ENCODE data around the gene ARHGAP28. TPM values are rescaled to one million over a fixed set of nuclear protein-coding genes. Genes with fewer than 3 reads are reported as not detected.

Gene ARHGAP28
- total RNA-seq, 1 donor from 2014 or later, result 161 TPM

DNA sequence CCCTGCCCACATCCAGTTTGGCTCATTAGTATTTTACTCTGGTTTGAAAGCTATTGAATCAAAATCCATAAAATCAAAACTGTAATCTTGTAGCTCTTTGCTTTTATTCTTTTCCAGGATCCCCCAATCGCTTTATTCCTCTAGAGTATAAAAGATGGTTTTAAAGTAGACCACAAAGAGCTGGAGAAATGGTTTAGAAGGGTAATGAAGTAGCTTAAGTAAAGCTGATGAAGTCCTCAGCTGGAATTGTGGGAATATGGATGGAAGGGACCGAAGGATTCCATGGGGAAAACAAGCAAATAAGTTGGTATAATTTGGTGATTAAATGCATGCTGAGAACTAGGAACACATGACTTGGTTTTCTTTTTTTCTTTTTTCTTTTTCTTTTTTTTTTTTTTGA is 12.3 kb downstream of the ARHGAP28 start:
- peaks cover 74% of the 10 kb centered on the region for H3K4me1 Mint-ChIP-seq
- H3K27me3 Mint-ChIP-seq (ENCODE audit: low read depth), result no peaks in the 10 kb centered on the region
- DNase-seq (ENCODE audit: low spot score in 2 of 2, unreplicated experiment in 2 of 2), result no peak
- TF ChIP-seq, protein P1, sequence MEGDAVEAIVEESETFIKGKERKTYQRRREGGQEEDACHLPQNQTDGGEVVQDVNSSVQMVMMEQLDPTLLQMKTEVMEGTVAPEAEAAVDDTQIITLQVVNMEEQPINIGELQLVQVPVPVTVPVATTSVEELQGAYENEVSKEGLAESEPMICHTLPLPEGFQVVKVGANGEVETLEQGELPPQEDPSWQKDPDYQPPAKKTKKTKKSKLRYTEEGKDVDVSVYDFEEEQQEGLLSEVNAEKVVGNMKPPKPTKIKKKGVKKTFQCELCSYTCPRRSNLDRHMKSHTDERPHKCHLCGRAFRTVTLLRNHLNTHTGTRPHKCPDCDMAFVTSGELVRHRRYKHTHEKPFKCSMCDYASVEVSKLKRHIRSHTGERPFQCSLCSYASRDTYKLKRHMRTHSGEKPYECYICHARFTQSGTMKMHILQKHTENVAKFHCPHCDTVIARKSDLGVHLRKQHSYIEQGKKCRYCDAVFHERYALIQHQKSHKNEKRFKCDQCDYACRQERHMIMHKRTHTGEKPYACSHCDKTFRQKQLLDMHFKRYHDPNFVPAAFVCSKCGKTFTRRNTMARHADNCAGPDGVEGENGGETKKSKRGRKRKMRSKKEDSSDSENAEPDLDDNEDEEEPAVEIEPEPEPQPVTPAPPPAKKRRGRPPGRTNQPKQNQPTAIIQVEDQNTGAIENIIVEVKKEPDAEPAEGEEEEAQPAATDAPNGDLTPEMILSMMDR (IDR thresholded peaks at IDR 0.05; ENCODE audit: unreplicated experiment), result no peak
- H3K9me3 Mint-ChIP-seq, result no peaks in the 10 kb centered on the region
- peaks cover 5% of the 10 kb centered on the region for H3K36me3 Mint-ChIP-seq
- peak overlapping the region; percentile 96 for H3K27ac Mint-ChIP-seq
- H3K4me3 Mint-ChIP-seq, result no peak overlapping the region

DNA sequence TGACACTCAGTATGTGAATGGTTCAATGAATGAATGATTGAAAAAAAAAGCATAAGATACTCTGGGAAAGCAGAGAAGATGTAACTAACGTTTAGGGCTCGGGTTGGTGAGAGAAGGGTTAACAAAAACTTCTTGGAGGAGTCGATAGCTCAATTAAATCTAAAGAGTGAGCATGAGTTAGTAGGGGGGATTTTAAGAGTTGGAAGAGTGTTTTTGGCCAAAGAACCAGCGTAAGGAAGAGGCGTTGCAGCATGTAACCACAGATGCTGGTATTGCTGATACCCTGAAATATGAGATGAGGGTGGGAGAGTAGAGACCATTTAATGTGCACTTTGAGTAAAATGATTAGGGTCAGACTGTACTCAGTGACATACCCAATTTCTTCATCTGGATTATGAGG is 14.5 kb downstream of the ARHGAP28 start:
- Mint-ChIP-seq H3K27ac (peak overlapping the region; percentile 44), H3K4me3 (no peak overlapping the region), H3K9me3 (peaks cover 7% of the 10 kb centered on the region), H3K27me3 (ENCODE audit: low read depth) (no peaks in the 10 kb centered on the region), H3K36me3 (peaks cover 18% of the 10 kb centered on the region), H3K4me1 (peaks cover 67% of the 10 kb centered on the region)
- TF ChIP-seq, protein P1 (IDR thresholded peaks at IDR 0.05; ENCODE audit: unreplicated experiment), result no peak
- no peak for DNase-seq (ENCODE audit: low spot score in 2 of 2, unreplicated experiment in 2 of 2)

DNA sequence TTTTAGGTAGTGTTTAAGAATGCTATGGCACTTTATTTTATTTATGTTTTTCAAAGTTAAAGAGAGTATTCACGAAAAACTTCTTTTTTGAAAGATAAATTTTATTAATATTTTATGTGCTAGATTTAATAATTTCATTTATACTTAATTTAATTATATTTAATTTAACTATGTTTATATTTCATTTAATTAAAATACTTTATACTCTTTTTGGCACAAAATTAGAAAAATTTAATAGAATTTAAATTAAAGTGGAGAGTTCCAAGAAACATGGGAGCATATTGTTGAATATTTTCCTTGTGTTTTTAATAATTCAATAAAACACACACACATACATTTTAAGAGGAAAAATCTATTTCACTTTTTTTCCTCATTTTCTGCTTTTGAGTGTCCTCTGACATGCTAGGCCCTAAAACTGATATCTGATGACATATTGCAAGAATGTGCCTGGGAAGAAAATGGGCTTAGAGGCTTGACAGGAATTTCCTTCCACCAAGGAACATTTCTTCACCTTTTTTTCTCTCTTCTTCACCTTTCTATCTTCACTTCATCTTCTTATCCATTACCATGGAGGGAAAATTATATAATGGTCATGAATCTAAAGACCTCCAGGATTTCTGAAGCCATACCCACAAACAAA is 15.4 kb downstream of the ARHGAP28 start:
- no peak for DNase-seq (ENCODE audit: low spot score in 2 of 2, unreplicated experiment in 2 of 2)
- H3K9me3 Mint-ChIP-seq, result peaks cover 12% of the 10 kb centered on the region
- H3K4me1 Mint-ChIP-seq, result peaks cover 66% of the 10 kb centered on the region
- H3K27me3 Mint-ChIP-seq (ENCODE audit: low read depth), result no peaks in the 10 kb centered on the region
- peaks cover 24% of the 10 kb centered on the region for H3K36me3 Mint-ChIP-seq
- TF ChIP-seq, protein P1 (IDR thresholded peaks at IDR 0.05; ENCODE audit: unreplicated experiment), result no peak
- peak overlapping the region; percentile 1 for H3K27ac Mint-ChIP-seq
- no peak overlapping the region for H3K4me3 Mint-ChIP-seq

DNA sequence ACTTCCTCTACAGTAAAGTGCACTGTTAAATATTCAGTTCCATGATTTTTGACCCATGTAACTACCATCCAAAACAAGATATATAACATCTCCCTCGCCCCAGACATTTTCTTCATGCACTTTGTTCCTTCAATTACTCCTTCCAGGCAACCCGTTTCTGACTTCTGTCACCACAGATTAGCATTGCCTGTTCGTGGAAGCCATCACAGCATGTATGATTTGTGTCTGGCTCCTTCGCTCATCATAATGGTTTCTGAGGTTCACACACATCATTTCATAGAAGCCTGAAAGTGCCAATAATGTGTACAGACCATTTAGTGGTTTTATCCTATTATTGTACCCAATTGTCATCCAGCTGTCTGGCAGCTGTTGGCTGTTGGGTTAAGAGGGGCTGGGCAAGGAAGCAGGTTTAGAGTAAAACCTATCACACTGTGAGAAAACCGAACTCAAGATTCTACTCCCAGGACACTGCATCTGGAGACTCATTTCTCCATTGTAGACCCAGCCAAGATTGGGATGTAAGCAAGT is 16.1 kb downstream of the ARHGAP28 start:
- H3K9me3 Mint-ChIP-seq, result peaks cover 17% of the 10 kb centered on the region
- peak overlapping the region; percentile 1 for H3K27ac Mint-ChIP-seq
- no peak overlapping the region for H3K4me3 Mint-ChIP-seq
- TF ChIP-seq, protein P1 (IDR thresholded peaks at IDR 0.05; ENCODE audit: unreplicated experiment), result no peak
- DNase-seq (ENCODE audit: low spot score in 2 of 2, unreplicated experiment in 2 of 2), result no peak
- no peaks in the 10 kb centered on the region for H3K27me3 Mint-ChIP-seq (ENCODE audit: low read depth)
- peaks cover 60% of the 10 kb centered on the region for H3K4me1 Mint-ChIP-seq
- H3K36me3 Mint-ChIP-seq, result peaks cover 26% of the 10 kb centered on the region

DNA sequence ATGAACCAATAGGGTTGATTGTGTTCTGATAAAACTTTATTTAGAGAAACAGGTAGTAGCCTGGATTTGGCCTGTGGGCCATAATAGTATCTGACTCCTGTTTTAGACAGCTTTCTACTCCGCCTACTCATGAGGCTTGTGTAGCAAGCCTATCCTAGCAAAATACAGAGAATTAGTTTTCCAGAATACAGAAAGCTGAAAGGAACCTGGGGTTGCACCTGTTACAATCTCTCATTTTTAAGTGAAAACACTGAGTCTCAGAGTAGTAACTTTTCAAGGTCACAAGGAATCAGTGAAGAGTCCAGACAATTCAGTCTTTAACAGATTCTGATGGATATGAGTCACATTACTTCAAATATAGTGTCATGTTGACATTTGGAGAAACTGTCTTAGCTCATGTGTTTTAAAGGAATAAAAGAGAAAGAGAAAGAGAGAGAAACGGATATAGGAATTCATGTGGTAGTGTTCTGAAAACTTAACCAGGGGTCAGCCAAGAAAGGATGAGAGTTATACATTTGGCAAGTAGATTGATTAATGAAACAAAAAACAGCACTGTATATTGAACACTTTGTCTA is 17.0 kb downstream of the ARHGAP28 start:
- Mint-ChIP-seq H3K4me1 (peaks cover 60% of the 10 kb centered on the region), H3K4me3 (no peak overlapping the region), H3K27ac (peak overlapping the region; percentile 1), H3K36me3 (peaks cover 29% of the 10 kb centered on the region), H3K27me3 (ENCODE audit: low read depth) (no peaks in the 10 kb centered on the region), H3K9me3 (peaks cover 21% of the 10 kb centered on the region)
- DNase-seq (ENCODE audit: low spot score in 2 of 2, unreplicated experiment in 2 of 2), result no peak
- TF ChIP-seq, protein P1 (IDR thresholded peaks at IDR 0.05; ENCODE audit: unreplicated experiment), result no peak

Data from mesothelial cell of epicardium (in vitro differentiated cells).